Measurements from ENCODE around the gene PNPLA5. TPM values are rescaled to one million over a fixed set of nuclear protein-coding genes. Genes with fewer than 3 reads are reported as not detected.
A peak's percentile ranks its signal among the peaks of the same experiment; 100 is the strongest.

PNPLA5 gene
- total and polyA plus RNA-seq, 2 of the 8 experiments (the other 6 are each of a cell fraction or from before 2014, with no cell fraction given), result 3.9 to 6.8 TPM

- Histone ChIP-seq H3K9me3 (ENCODE audit: insufficient read depth in 2 of 2, low read depth in 1 of 2, low read length in 1 of 2) (no peaks in the 10 kb centered on the region), H3K4me3 (ENCODE audit: extremely low read depth in 1 of 4, insufficient read depth in 2 of 4, low read depth in 3 of 4, low read length in 4 of 4) (no peak overlapping the region), H3K23ac (ENCODE audit: insufficient read length) (no peak overlapping the region), H3K27me3 (replicated peaks in 1 of 4; ENCODE audit: control insufficient read depth in 3 of 4, extremely low read depth in 1 of 4, insufficient read depth in 3 of 4, low read length in 3 of 4) (no peaks in the 10 kb centered on the region; a peak in 1 of 7 replicates), H2BK12ac (ENCODE audit: low read depth, low read length) (peak overlapping the region; percentile 50; the same call in 1 of the 2 replicates), H4K8ac (ENCODE audit: extremely low read depth, insufficient read depth, low read length) (no peak overlapping the region; the same call in 1 of the 2 replicates), H4K20me1 (replicated peaks in 1 of 2; ENCODE audit: control insufficient read depth in 1 of 2, insufficient read depth in 2 of 2, low read length in 2 of 2) (no peaks in the 10 kb centered on the region), H4K5ac (ENCODE audit: insufficient read length, low read depth, low read length) (no peak overlapping the region), H3K27ac (ENCODE audit: low read depth, low read length) (no peak overlapping the region), H2BK120ac (replicated peaks; ENCODE audit: low read depth, low read length) (no peak overlapping the region), H2BK20ac (ENCODE audit: low read length) (no peak overlapping the region), H3K18ac (ENCODE audit: extremely low read depth, low read length) (no peak overlapping the region; the same call in 1 of the 2 replicates), H3K23me2 (ENCODE audit: low read depth, low read length) (no peaks in the 10 kb centered on the region), H3K4ac (replicated peaks; ENCODE audit: insufficient read length, low read depth, low read length) (no peak overlapping the region), H3K9ac (replicated peaks in 1 of 4; ENCODE audit: extremely low read depth in 1 of 4, low read depth in 3 of 4, low read length in 3 of 4) (no peak overlapping the region), H3K79me2 (ENCODE audit: control insufficient read depth in 1 of 2, insufficient read depth in 2 of 2, low read length in 2 of 2) (no peaks in the 10 kb centered on the region), H2BK5ac (ENCODE audit: low read depth, low read length) (no peak overlapping the region), H2AFZ (ENCODE audit: low read length) (no peak overlapping the region; the same call in 1 of the 2 replicates), H2AK5ac (ENCODE audit: low read depth, low read length) (no peak overlapping the region), H3K36me3 (ENCODE audit: control insufficient read depth in 2 of 4, insufficient read depth in 4 of 4, low read length in 3 of 4) (no peaks in the 10 kb centered on the region), H3K56ac (replicated peaks; ENCODE audit: insufficient read length, low read depth, low read length) (no peak overlapping the region), H3K4me1 (replicated peaks in 1 of 4; ENCODE audit: control insufficient read depth in 3 of 4, insufficient read depth in 4 of 4, low read length in 3 of 4) (peaks cover 0 to 4% (median 0%) of the 10 kb centered on the region in 4 experiments; a peak in 3 of 7 replicates), H2BK15ac (ENCODE audit: low read length) (no peak overlapping the region), H3K14ac (ENCODE audit: insufficient read length) (no peak overlapping the region), H4K91ac (replicated peaks; ENCODE audit: insufficient read length, low read length) (no peak overlapping the region), H3K4me2 (ENCODE audit: insufficient read depth in 1 of 2, low read depth in 2 of 2, low read length in 2 of 2) (no peak overlapping the region), H3K79me1 (ENCODE audit: low read depth, low read length) (no peaks in the 10 kb centered on the region; the same call in 1 of the 2 replicates)
- no peak for DNase-seq (ENCODE audit: low read depth in 1 of 2, low spot score in 2 of 2)
- CTCF ChIA-PET (ENCODE audit: partially characterized antibody), result interaction anchor here (0.6 to 21.4 kb wide), 6 partner anchors 12 to 573 kb away, joined by 3 to 226 read pairs (median 6); no protein-coding TSS in a partner anchor
- no peak for FAIRE-seq
- POLR2A ChIA-PET (ENCODE audit: partially characterized antibody), result no interaction called here
- 83% methylated on average over 11 of the region's 12 CpGs; no CpG with 5 or more reads in 1 of the 2 experiments for WGBS, 2 experiments (ENCODE audit: extremely low coverage in 1 of 2, insufficient coverage in 1 of 2, insufficient read length in 1 of 2, insufficient replicate concordance in 2 of 2, low coverage in 1 of 2, low lambda C conversion rate in 2 of 2, missing lambda C conversion rate in 1 of 2)
- TF ChIP-seq SP1 (IDR thresholded peaks at IDR 0.05; ENCODE audit: low read depth, low read length) (no peak), PHF8 (conservative IDR thresholded peaks at IDR 0.05; ENCODE audit: low read depth, low read length) (no peak)
Measured at GRCh38 chr22:43897751-43898261, 6.0 kb upstream of the PNPLA5 start.
